Testis (tissue), 2 donors: ENCODE data around the gene GARS1.

ENCODE experiments used
- CTCF ChIP-seq, 3 experiments: fragments of 450-650 bp in 2 of 3; fragments of 200-600 bp in 1 of 3; sonication (generic) in 1 of 3; IDR thresholded peaks; one replicate each; pipeline ENCODE4 v1.5.1; 2016 to 2019; ENCODE audit warnings: antibody characterized with exemption in 3 of 3, mild to moderate bottlenecking in 2 of 3, moderate library complexity in 1 of 3
- POLR2A ChIP-seq: fragments of 450-650 bp; IDR thresholded peaks from one replicate; pipeline ENCODE4 v1.6.1; 2017; ENCODE audit warnings: antibody characterized with exemption, mild to moderate bottlenecking, moderate library complexity

- TF ChIP-seq POLR2A, result no peak
- TF ChIP-seq CTCF (IDR thresholded peaks at IDR 0.05), result no peak
These were observed 21.6 kb downstream of the GARS1 start for GRCh38 chr7:30616318-30616717.
